HEK293T (cell line): ENCODE measurements around the gene CFAP61.

Source experiments
- ARNT ChIP-seq: fragments of 450-650 bp; IDR thresholded peaks from 2 replicates; pipeline ENCODE4 v1.6.1; 2017; ENCODE audit warnings: mild to moderate bottlenecking
- BHLHE40 ChIP-seq: fragments of 450-650 bp; IDR thresholded peaks from 2 replicates; pipeline ENCODE4 v1.6.1; 2016; ENCODE audit warnings: mild to moderate bottlenecking, moderate library complexity, borderline replicate concordance
- FOXA1 ChIP-seq: fragments of 450-650 bp; IDR thresholded peaks from 2 replicates; pipeline ENCODE4 v1.6.1; 2016; ENCODE audit warnings: mild to moderate bottlenecking
- FOXM1 ChIP-seq: fragments of 450-650 bp; IDR thresholded peaks from 2 replicates; pipeline ENCODE4 v1.6.1; 2017; ENCODE audit warnings: mild to moderate bottlenecking, borderline replicate concordance
- LEF1 ChIP-seq: fragments of 450-650 bp; IDR thresholded peaks from 2 replicates; pipeline ENCODE4 v1.6.1; 2017; ENCODE audit warnings: mild to moderate bottlenecking, borderline replicate concordance
- SUZ12 ChIP-seq: fragments of 450-650 bp; IDR thresholded peaks from 2 replicates; pipeline ENCODE4 v1.6.1; 2016; ENCODE audit warnings: mild to moderate bottlenecking

GRCh38 chr20:20094410-20094809 lies 42.1 kb downstream of the CFAP61 start:
- no peak for TF ChIP-seq FOXM1
- TF ChIP-seq FOXA1, result no peak
- TF ChIP-seq SUZ12, result no peak
- no peak for TF ChIP-seq ARNT
- TF ChIP-seq LEF1, result no peak
- TF ChIP-seq BHLHE40, result no peak
